IMR-90 (cell line): ENCODE results near the gene SHB. TPM values are rescaled to one million over a fixed set of nuclear protein-coding genes. Genes with fewer than 3 reads are reported as not detected.

ENCODE experiments used
- ATAC-seq: fragments of 200-7000 bp; cut with Tn5 transposase; 2 replicates; pipeline ENCODE4 v1.9.1; 2020; ENCODE audit warnings: low read depth, mild to moderate bottlenecking, moderate library complexity
- BruUV-seq: library from RNA; stranded (reverse); fragments of 400-500 nt; replicated peaks from 2 replicates; lab custom pipeline; 2021; lab: Mats Ljungman, UMichigan
- CTCF ChIA-PET: fragments of 300-600 bp; formaldehyde crosslinking; extraction: SDS; loops from one replicate; lab custom pipeline; 2021; ENCODE audit warnings: antibody characterized with exemption; lab: Yijun Ruan, JAX
- POLR2A ChIA-PET: fragments of 300-600 bp; sonication (Branson Sonifier 250); formaldehyde crosslinking; loops from one replicate; lab custom pipeline; 2022; ENCODE audit warnings: antibody characterized with exemption; ENCODE audit not compliant: unreplicated experiment; lab: Charles Lee
- DNase-seq: peaks from one replicate; pipeline ENCODE4 v3.0.0; 2013
- H2AFZ ChIP-seq: replicated peaks from 2 replicates; pipeline ENCODE3; 2013; ENCODE audit warnings: low read length, mild to moderate bottlenecking; ENCODE audit not compliant: poor library complexity
- H2AK5ac ChIP-seq: 2 replicates; pipeline ENCODE4 v1.6.1; 2013; ENCODE audit warnings: low read depth, low read length, inconsistent platforms
- H2AK9ac ChIP-seq: replicated peaks from 2 replicates; pipeline ENCODE3; 2013; ENCODE audit warnings: mild to moderate bottlenecking, low read depth, low read length, moderate library complexity; ENCODE audit not compliant: poor library complexity
- H2BK120ac ChIP-seq: 2 replicates; pipeline ENCODE4 v1.6.1; 2013; ENCODE audit warnings: low read depth, low read length, inconsistent platforms
- H2BK15ac ChIP-seq: 3 replicates; pipeline ENCODE4 v1.6.1; 2013; ENCODE audit warnings: low read depth, low read length, inconsistent platforms
- H2BK20ac ChIP-seq: 2 replicates; pipeline ENCODE4 v1.6.1; 2013; ENCODE audit warnings: low read depth, mild to moderate bottlenecking, inconsistent platforms, low read length, moderate library complexity
- H2BK5ac ChIP-seq: 2 replicates; pipeline ENCODE4 v1.6.1; 2013; ENCODE audit warnings: mild to moderate bottlenecking, low read depth, low read length, inconsistent platforms; ENCODE audit not compliant: poor library complexity, severe bottlenecking
- H3K14ac ChIP-seq: replicated peaks from 2 replicates; pipeline ENCODE4 v1.6.1; 2013; ENCODE audit warnings: low read depth, low read length, inconsistent platforms
- H3K18ac ChIP-seq: 2 replicates; pipeline ENCODE4 v1.6.1; 2013; ENCODE audit warnings: low read depth, low read length, control low read depth
- H3K23ac ChIP-seq: 2 replicates; pipeline ENCODE4 v1.6.1; 2013; ENCODE audit warnings: low read depth, low read length, inconsistent platforms
- H3K27ac ChIP-seq: 2 replicates; pipeline ENCODE4 v1.5.1; 2013; ENCODE audit warnings: mild to moderate bottlenecking, control low read depth, low read length; ENCODE audit not compliant: insufficient read depth
- H3K27me3 ChIP-seq: 2 replicates; pipeline ENCODE4 v1.6.1; 2013; ENCODE audit warnings: low read length; ENCODE audit not compliant: control insufficient read depth, insufficient read depth
- H3K36me3 ChIP-seq: 2 replicates; pipeline ENCODE4 v1.6.1; 2013; ENCODE audit warnings: low read length, mixed read lengths; ENCODE audit not compliant: control insufficient read depth, insufficient read depth
- H3K4ac ChIP-seq: 2 replicates; pipeline ENCODE4 v1.6.1; 2013; ENCODE audit warnings: low read depth, low read length, inconsistent platforms
- H3K4me1 ChIP-seq: 2 replicates; pipeline ENCODE4 v1.6.1; 2013; ENCODE audit warnings: low read length, mixed read lengths; ENCODE audit not compliant: control insufficient read depth, insufficient read depth
- H3K4me2 ChIP-seq: 2 replicates; pipeline ENCODE4 v1.6.1; 2013; ENCODE audit warnings: low read depth, mild to moderate bottlenecking, control low read depth, low read length, moderate library complexity
- H3K4me3 ChIP-seq: 2 replicates; pipeline ENCODE4 v1.5.1; 2013; ENCODE audit warnings: low read depth, mild to moderate bottlenecking, control low read depth, low read length, moderate library complexity; ENCODE audit not compliant: insufficient read depth
- H3K56ac ChIP-seq: 2 replicates; pipeline ENCODE4 v1.6.1; 2013; ENCODE audit warnings: low read length, inconsistent platforms; ENCODE audit not compliant: insufficient read depth; ENCODE audit errors: extremely low read depth
- H3K79me1 ChIP-seq, 2 experiments: 2 replicates each; pipeline ENCODE4 v1.6.1; 2013; ENCODE audit warnings: low read length in 2 of 2, inconsistent platforms in 1 of 2, low read depth in 1 of 2
- H3K9ac ChIP-seq: 2 replicates; pipeline ENCODE4 v1.6.1; 2013; ENCODE audit warnings: low read depth, low read length, control low read depth
- H3K9me1 ChIP-seq: 2 replicates; pipeline ENCODE4 v1.6.1; 2013; ENCODE audit warnings: low read length, inconsistent platforms; ENCODE audit not compliant: insufficient read depth
- H3K9me3 ChIP-seq: 2 replicates; pipeline ENCODE4 v1.6.1; 2013; ENCODE audit warnings: low read length; ENCODE audit not compliant: control insufficient read depth, insufficient read depth
- H4K20me1 ChIP-seq: 2 replicates; pipeline ENCODE4 v1.6.1; 2013; ENCODE audit warnings: low read length, inconsistent platforms; ENCODE audit not compliant: insufficient read depth
- H4K5ac ChIP-seq: 2 replicates; pipeline ENCODE4 v1.6.1; 2013; ENCODE audit warnings: mild to moderate bottlenecking, low read depth, low read length, control low read depth
- H4K8ac ChIP-seq, 2 experiments: 2 replicates each; pipeline ENCODE4 v1.6.1; 2013; ENCODE audit warnings: low read depth in 2 of 2, low read length in 2 of 2, control low read depth in 1 of 2, inconsistent platforms in 1 of 2
- H4K91ac ChIP-seq: 2 replicates; pipeline ENCODE4 v1.6.1; 2013; ENCODE audit warnings: low read depth, low read length, inconsistent platforms; ENCODE audit not compliant: insufficient read depth
- BHLHE40 ChIP-seq: fragments of 150-350 bp; IDR thresholded peaks from 2 replicates; pipeline ENCODE4 v1.6.1; 2016; ENCODE audit warnings: mild to moderate bottlenecking, low read depth, low read length
- CEBPB ChIP-seq: IDR thresholded peaks from 2 replicates; pipeline ENCODE4 v1.6.1; 2012; ENCODE audit warnings: low read depth, low read length, improper control_type of control experiment
- CHD1 ChIP-seq: IDR thresholded peaks from 2 replicates; pipeline ENCODE4 v1.6.1; 2012; ENCODE audit warnings: low read depth, low read length, improper control_type of control experiment
- ELK1 ChIP-seq: fragments of 150-350 bp; IDR thresholded peaks from 2 replicates; pipeline ENCODE4 v1.6.1; 2016; ENCODE audit warnings: low read depth, mild to moderate bottlenecking, low read length, moderate library complexity, borderline replicate concordance
- FOS ChIP-seq: fragments of 150-350 bp; IDR thresholded peaks from 2 replicates; pipeline ENCODE4 v1.6.1; 2016; ENCODE audit warnings: low read depth, low read length
- MAFK ChIP-seq: IDR thresholded peaks from 2 replicates; pipeline ENCODE4 v1.6.1; 2012; ENCODE audit warnings: low read depth, low read length, improper control_type of control experiment
- MAZ ChIP-seq: IDR thresholded peaks from 2 replicates; pipeline ENCODE4 v1.6.1; 2012; ENCODE audit warnings: low read depth, mild to moderate bottlenecking, low read length, improper control_type of control experiment, moderate library complexity, borderline replicate concordance
- NFE2L2 ChIP-seq: fragments of 150-350 bp; IDR thresholded peaks from 2 replicates; pipeline ENCODE4 v1.6.1; 2016; ENCODE audit warnings: low read depth, mild to moderate bottlenecking, low read length
- RAD21 ChIP-seq: IDR thresholded peaks from 2 replicates; pipeline ENCODE4 v1.6.1; 2012; ENCODE audit warnings: low read length, improper control_type of control experiment
- RCOR1 ChIP-seq: IDR thresholded peaks from 2 replicates; pipeline ENCODE4 v1.6.1; 2012; ENCODE audit warnings: mild to moderate bottlenecking, low read length, improper control_type of control experiment; ENCODE audit not compliant: insufficient replicate concordance
- SMC3 ChIP-seq: fragments of 150-350 bp; IDR thresholded peaks from 2 replicates; pipeline ENCODE4 v1.6.1; 2016; ENCODE audit warnings: low read depth, mild to moderate bottlenecking, antibody characterized with exemption, low read length, moderate library complexity
- USF2 ChIP-seq: fragments of 150-350 bp; IDR thresholded peaks from 2 replicates; pipeline ENCODE4 v1.6.1; 2017; ENCODE audit warnings: mild to moderate bottlenecking, antibody characterized with exemption, low read length, low read depth
- WGBS, 2 experiments: methylation state at CpG; one replicate each; pipeline versions ENCODE4 v1.1.5 to v1.1.7; 2013; ENCODE audit warnings: missing lambda C conversion rate in 2 of 2; ENCODE audit not compliant: insufficient read length in 1 of 2; ENCODE audit errors: extremely low coverage in 2 of 2; 5-methylcytosine and 5-hydroxymethylcytosine counted together
- dilution Hi-C: fragments of 300-500 bp; cut with HindIII; formaldehyde crosslinking; loops from one replicate; pipeline ENCODE4 v1.14.3; 2018; ENCODE audit warnings: low sequenced_read_pairs; ENCODE audit not compliant: unreplicated experiment
- in situ Hi-C: fragments of 300-500 bp; cut with MboI; formaldehyde crosslinking; loops from 3 replicates; pipeline ENCODE4 v1.14.3; 2019; ENCODE audit warnings: low sequenced_read_pairs, inconsistent platforms, mixed read lengths
- intact Hi-C: fragments of 100-400 bp; cut with micrococcal nuclease; formaldehyde crosslinking; loops from 2 replicates; pipeline ENCODE4 v1.10.0; 2022
- polyA plus RNA-seq, 3 experiments: library from polyadenylated mRNA; depleted of rRNA; stranded (reverse); fragments of >200 nt; gene quantifications; 2 replicates each; pipeline ENCODE4 v1.2.3, GENCODE V29; 2012; ENCODE audit warnings: low replicate concordance in 1 of 3
- total RNA-seq: library from RNA; depleted of rRNA; stranded (reverse); fragments of >200 nt; gene quantifications from 2 replicates; pipeline ENCODE4 v1.2.3, GENCODE V29; 2012

The SHB gene
- total and polyA plus RNA-seq, 2 of the 4 experiments (the other 2 are of a cell fraction): 6.1 to 20.4 TPM

GRCh38 chr9:37956904-37957663 is 111.9 kb downstream of the SHB start (continued):
- no peak for TF ChIP-seq CHD1
- TF ChIP-seq FOS: no peak

- intact Hi-C loops: no loop called here
- Histone ChIP-seq H3K18ac (no peak overlapping the region), H3K9ac (no peak overlapping the region), H3K9me1 (peaks cover 46% of the 10 kb centered on the region), H3K14ac (no peak overlapping the region), H2AFZ (no peak overlapping the region), H3K27me3 (no peaks in the 10 kb centered on the region), H3K9me3 (no peaks in the 10 kb centered on the region), H4K20me1 (peaks cover 13% of the 10 kb centered on the region), H2BK120ac (0 out of 2 replicates have a peak overlapping the region, but pooled peaks have one; percentile 46), H2AK9ac (no peak overlapping the region), H4K8ac (peak overlapping the region in 1 of 2 experiments; percentile 35; a peak in 2 of 4 replicates), H4K91ac (peak overlapping the region; percentile 23; the same call in 1 of the 2 replicates), H2BK15ac (peak overlapping the region; percentile 6; the same call in 1 of the 3 replicates), H3K23ac (no peak overlapping the region), H3K4me2 (no peak overlapping the region), H3K4ac (peak overlapping the region; percentile 36; the same call in 1 of the 2 replicates), H3K36me3 (peaks cover 40% of the 10 kb centered on the region), H2BK20ac (no peak overlapping the region), H2BK5ac (no peak overlapping the region), H3K27ac (no peak overlapping the region), H4K5ac (no peak overlapping the region), H3K4me1 (peaks cover 24% of the 10 kb centered on the region), H3K56ac (no peak overlapping the region), H2AK5ac (peak overlapping the region; percentile 79), H3K4me3 (no peak overlapping the region), H3K79me1 (peaks cover 51 to 92% of the 10 kb centered on the region in 2 experiments)
- no TSS peak for BruUV-seq
- dilution Hi-C loops: no loop called here
- TF ChIP-seq CHD1 (no peak), MAZ (no peak), RCOR1 (no peak), RAD21 (no peak), BHLHE40 (no peak), NFE2L2 (no peak), FOS (no peak), ELK1 (no peak), USF2 (no peak), MAFK (no peak), SMC3 (no peak), CEBPB (no peak)
- DNase-seq (no peak), ATAC-seq (no peak)
- WGBS, 2 experiments: no CpG with 5 or more reads among the region's 5 CpGs
- in situ Hi-C loops: no loop called here
- POLR2A ChIA-PET: no interaction called here
- CTCF ChIA-PET: no interaction called here
Measured at GRCh38 chr9:37956423-37956820, 112.6 kb downstream of the SHB start.
